CD8-positive, alpha-beta memory T cell (primary cell): ENCODE results near the gene PSMG3. TPM values are rescaled to one million over a fixed set of nuclear protein-coding genes. Genes with fewer than 3 reads are reported as not detected.
"Not testable (repeated sequence)": the region's sequence is repeated elsewhere in the genome, so short reads cannot be mapped to it uniquely, and the experiment has no call there.

Experiments used
- CTCF ChIA-PET: fragments of 350-600 bp; sonication (Branson Sonifier 250); formaldehyde crosslinking; loops from one replicate; lab custom pipeline; 2021; ENCODE audit warnings: antibody characterized with exemption; lab: Charles Lee
- POLR2A ChIA-PET: fragments of 350-600 bp; sonication (Branson Sonifier 250); formaldehyde crosslinking; loops from one replicate; lab custom pipeline; 2021; ENCODE audit warnings: antibody characterized with exemption; lab: Charles Lee
- DNase-seq, 5 donors: peaks; one replicate each; pipeline versions ENCODE4 v3.0.0 to v3.0.0-alpha.2; 2020 to 2022; ENCODE audit warnings: mixed read lengths in 1 of 5
- H3K27ac ChIP-seq: one replicate; pipeline ENCODE4 v1.7.0; 2013; ENCODE audit warnings: low read depth, mild to moderate bottlenecking, low read length, moderate library complexity
- H3K27me3 ChIP-seq: 2 replicates; pipeline ENCODE4 v1.7.0; 2013; ENCODE audit warnings: low read length, mild to moderate bottlenecking; ENCODE audit not compliant: insufficient read depth, poor library complexity, severe bottlenecking
- H3K36me3 ChIP-seq: 2 replicates; pipeline ENCODE4 v1.7.0; 2013; ENCODE audit warnings: mild to moderate bottlenecking, low read length, moderate library complexity; ENCODE audit not compliant: insufficient read depth
- H3K4me1 ChIP-seq: 2 replicates; pipeline ENCODE4 v1.7.0; 2013; ENCODE audit warnings: mild to moderate bottlenecking, low read length, moderate library complexity; ENCODE audit not compliant: insufficient read depth
- H3K4me3 ChIP-seq: 2 replicates; pipeline ENCODE4 v1.7.0; 2013; ENCODE audit warnings: mild to moderate bottlenecking, low read length
- H3K9me3 ChIP-seq: 2 replicates; pipeline ENCODE4 v1.7.0; 2013; ENCODE audit warnings: mild to moderate bottlenecking, low read length
- H3K27ac Mint-ChIP-seq, 8 donors: one replicate each; pipeline ENCODE4 v1.8.0; 2020 to 2021; ENCODE audit warnings: mixed read lengths in 8 of 8, mild to moderate bottlenecking in 6 of 8, inconsistent platforms in 3 of 8, moderate library complexity in 3 of 8
- H3K27me3 Mint-ChIP-seq, 2 donors: one replicate each; pipeline ENCODE4 v1.8.0; 2020 to 2021; ENCODE audit warnings: mixed read lengths in 2 of 2, mild to moderate bottlenecking in 1 of 2, moderate library complexity in 1 of 2
- H3K36me3 Mint-ChIP-seq, 3 donors: one replicate each; pipeline ENCODE4 v1.8.0; 2020 to 2021; ENCODE audit warnings: mixed read lengths in 3 of 3, inconsistent platforms in 1 of 3, mild to moderate bottlenecking in 1 of 3
- H3K4me1 Mint-ChIP-seq, 3 donors: one replicate each; pipeline ENCODE4 v1.8.0; 2020 to 2021; ENCODE audit warnings: mixed read lengths in 3 of 3, inconsistent platforms in 1 of 3, mild to moderate bottlenecking in 1 of 3
- H3K4me3 Mint-ChIP-seq, 7 donors: one replicate each; pipeline ENCODE4 v1.8.0; 2020 to 2021; ENCODE audit warnings: mixed read lengths in 7 of 7, mild to moderate bottlenecking in 6 of 7, moderate library complexity in 4 of 7, inconsistent platforms in 2 of 7
- H3K9me3 Mint-ChIP-seq, 5 donors: one replicate each; pipeline ENCODE4 v1.8.0; 2020 to 2022; ENCODE audit warnings: mixed read lengths in 5 of 5, mild to moderate bottlenecking in 3 of 5, moderate library complexity in 2 of 5, inconsistent platforms in 1 of 5
- polyA plus RNA-seq: library from polyadenylated mRNA; unstranded; fragments of 300-500 nt; fragmentation: Illumina TruSeq; gene quantifications from one replicate; pipeline ENCODE4 v1.2.3, GENCODE V29; 2021
- total RNA-seq, 2 experiments: library from RNA; stranded (reverse); gene quantifications; one replicate each; pipeline ENCODE4 v1.2.3, GENCODE V29; 2021

PSMG3 gene
- total and polyA plus RNA-seq, 3 experiments from 2014 or later = 51.3 to 80.7 (median 71.0) TPM

GRCh38 chr7:1523844-1524243 is 46.0 kb downstream of the PSMG3 start:
- Histone ChIP-seq H3K4me1 (no peaks in the 10 kb centered on the region), H3K9me3 (no peaks in the 10 kb centered on the region), H3K36me3 (no peaks in the 10 kb centered on the region), H3K27me3 (no peaks in the 10 kb centered on the region), H3K27ac (no peak overlapping the region), H3K4me3 (no peak overlapping the region)
- Mint-ChIP-seq H3K4me1 (no peaks in the 10 kb centered on the region), H3K27ac (no peak overlapping the region), H3K9me3 (peaks cover 0 to 13% (median 4%) of the 10 kb centered on the region in 5 donors), H3K36me3 (peaks cover 0 to 7% (median 0%) of the 10 kb centered on the region in 3 donors), H3K4me3 (no peak overlapping the region), H3K27me3 (peaks cover 9 to 13% of the 10 kb centered on the region in 2 donors)
- no peak for DNase-seq
- POLR2A ChIA-PET = no interaction called here
- CTCF ChIA-PET = no interaction called here

GRCh38 chr7:1523208-1523607 is 46.6 kb downstream of the PSMG3 start:
- H3K4me1 Mint-ChIP-seq = no peaks in the 10 kb centered on the region
- DNase-seq = no peak
- ChIA-PET CTCF (no interaction called here), POLR2A (no interaction called here)
- H3K27me3 ChIP-seq = no peaks in the 10 kb centered on the region
- no peaks in the 10 kb centered on the region for H3K4me1 ChIP-seq
- no peaks in the 10 kb centered on the region for H3K36me3 ChIP-seq
- H3K27ac Mint-ChIP-seq = no peak overlapping the region
- H3K36me3 Mint-ChIP-seq = peaks cover 0 to 7% (median 0%) of the 10 kb centered on the region in 3 donors
- no peak overlapping the region for H3K4me3 ChIP-seq
- no peaks in the 10 kb centered on the region for H3K9me3 ChIP-seq
- peaks cover 9 to 13% of the 10 kb centered on the region in 2 donors for H3K27me3 Mint-ChIP-seq
- H3K9me3 Mint-ChIP-seq = peaks cover 0 to 13% (median 4%) of the 10 kb centered on the region in 5 donors
- no peak overlapping the region for H3K27ac ChIP-seq
- no peak overlapping the region for H3K4me3 Mint-ChIP-seq

- ChIA-PET POLR2A (no interaction called here), CTCF (no interaction called here)
- H3K27ac Mint-ChIP-seq = no peak overlapping the region
- H3K27me3 Mint-ChIP-seq = peaks cover 4 to 8% of the 10 kb centered on the region in 2 donors
- no peak overlapping the region for H3K4me3 Mint-ChIP-seq
- Histone ChIP-seq H3K4me3 (no peak overlapping the region), H3K36me3 (no peaks in the 10 kb centered on the region), H3K27me3 (no peaks in the 10 kb centered on the region), H3K4me1 (no peaks in the 10 kb centered on the region), H3K27ac (no peak overlapping the region), H3K9me3 (no peaks in the 10 kb centered on the region)
- no peak for DNase-seq
- no peaks in the 10 kb centered on the region for H3K4me1 Mint-ChIP-seq
- H3K36me3 Mint-ChIP-seq = peaks cover 0 to 7% (median 0%) of the 10 kb centered on the region in 3 donors
- H3K9me3 Mint-ChIP-seq = peaks cover 0 to 13% (median 4%) of the 10 kb centered on the region in 5 donors
Observed at GRCh38 chr7:1521456-1521855, 48.4 kb downstream of the PSMG3 start.

- no peak overlapping the region for H3K27ac Mint-ChIP-seq
- Histone ChIP-seq H3K27me3 (no peaks in the 10 kb centered on the region), H3K4me1 (no peaks in the 10 kb centered on the region), H3K9me3 (no peaks in the 10 kb centered on the region), H3K4me3 (no peak overlapping the region), H3K36me3 (no peaks in the 10 kb centered on the region), H3K27ac (no peak overlapping the region)
- peaks cover 4 to 7% of the 10 kb centered on the region in 2 donors for H3K27me3 Mint-ChIP-seq
- no peak for DNase-seq
- ChIA-PET POLR2A (no interaction called here), CTCF (no interaction called here)
- H3K9me3 Mint-ChIP-seq = peaks cover 0 to 13% (median 4%) of the 10 kb centered on the region in 5 donors
- no peak overlapping the region for H3K4me3 Mint-ChIP-seq
- H3K4me1 Mint-ChIP-seq = no peaks in the 10 kb centered on the region
- H3K36me3 Mint-ChIP-seq = peaks cover 0 to 7% (median 0%) of the 10 kb centered on the region in 3 donors
Observed at GRCh38 chr7:1520539-1521234, 49.1 kb downstream of the PSMG3 start.

GRCh38 chr7:1519322-1519922 is 50.4 kb downstream of the PSMG3 start:
- H3K9me3 Mint-ChIP-seq = peaks cover 0 to 13% (median 4%) of the 10 kb centered on the region in 5 donors
- H3K27ac ChIP-seq, H3K4me3 ChIP-seq, H3K27me3 ChIP-seq, H3K9me3 ChIP-seq, H3K4me1 ChIP-seq, H3K27me3 Mint-ChIP-seq, POLR2A ChIA-PET, H3K4me1 Mint-ChIP-seq, H3K4me3 Mint-ChIP-seq, H3K36me3 ChIP-seq, H3K36me3 Mint-ChIP-seq, DNase-seq, H3K27ac Mint-ChIP-seq: not testable (repeated sequence)
- CTCF ChIA-PET = interaction anchor here (1.7 kb wide), 1 partner anchor 10 kb away, joined by 3 read pairs; no protein-coding TSS in a partner anchor

Other genes starting within 250 kb of the PSMG3 start
- gene MICALL2, start 110.6 kb downstream of the PSMG3 start, total RNA-seq = 1 to 10 TPM; 2.1 to 2.3 TPM
- gene MICALL2, start 110.6 kb downstream of the PSMG3 start, polyA plus RNA-seq = 0.71 TPM
- gene INTS1, start 65.6 kb downstream of the PSMG3 start, total RNA-seq = 100 to 1,000 TPM in 1 of 2 experiments, 10 to 100 TPM in 1; 96.6 to 111 TPM
- 26.1 TPM for gene INTS1, start 65.6 kb downstream of the PSMG3 start, polyA plus RNA-seq
- gene MAFK, start 39.3 kb downstream of the PSMG3 start, total RNA-seq = 10 to 100 TPM; 36.6 to 41.1 TPM
- gene MAFK, start 39.3 kb downstream of the PSMG3 start, polyA plus RNA-seq = 0.85 TPM
- gene TMEM184A, start 13.8 kb downstream of the PSMG3 start, total RNA-seq = not detected
- not detected for gene TMEM184A, start 13.8 kb downstream of the PSMG3 start, polyA plus RNA-seq
- under 1 TPM; 0.15 to 0.22 TPM for gene ELFN1, start 100.2 kb upstream of the PSMG3 start, total RNA-seq
- gene ELFN1, start 100.2 kb upstream of the PSMG3 start, polyA plus RNA-seq = 0.20 TPM